Activated CD4-positive, alpha-beta T cell treated with anti-CD3 and anti-CD28 coated beads for 24 hours (primary cell): ENCODE data around the gene GARNL3.
A peak's percentile ranks its signal among the peaks of the same experiment; 100 is the strongest.

Experiments used
- DNase-seq, 2 donors: peaks; one replicate each; pipeline ENCODE4 v3.0.0-alpha.2; 2020; ENCODE audit warnings: low read depth in 2 of 2

Gene GARNL3

GRCh38 chr9:127233550-127233949, 31.0 kb upstream of the GARNL3 start:
- DNase-seq: no peak

GRCh38 chr9:127233989-127234388, 30.6 kb upstream of the GARNL3 start:
- no peak for DNase-seq

GRCh38 chr9:127237801-127238200, 26.8 kb upstream of the GARNL3 start:
- DNase-seq: no peak

GRCh38 chr9:127241354-127241753, 23.2 kb upstream of the GARNL3 start:
- DNase-seq: no peak

- peak; percentile 87 to 94 for DNase-seq
Observed at GRCh38 chr9:127244609-127245601, 19.7 kb upstream of the GARNL3 start.

GRCh38 chr9:127245637-127246164, 18.9 kb upstream of the GARNL3 start:
- DNase-seq: no peak

GRCh38 chr9:127248241-127248640, 16.3 kb upstream of the GARNL3 start:
- DNase-seq: no peak

- no peak for DNase-seq
Observed at GRCh38 chr9:127249877-127250276, 14.7 kb upstream of the GARNL3 start.

GRCh38 chr9:127250896-127251391, 13.6 kb upstream of the GARNL3 start:
- DNase-seq: no peak

- no peak for DNase-seq
Observed at GRCh38 chr9:127252410-127253318, 11.9 kb upstream of the GARNL3 start.

GRCh38 chr9:127253446-127253845, 11.1 kb upstream of the GARNL3 start:
- no peak for DNase-seq

- no peak for DNase-seq
Observed at GRCh38 chr9:127255692-127256091, 8.9 kb upstream of the GARNL3 start.

- no peak for DNase-seq
Observed at GRCh38 chr9:127256324-127256723, 8.2 kb upstream of the GARNL3 start.

GRCh38 chr9:127258606-127259471, 5.7 kb upstream of the GARNL3 start:
- DNase-seq: no peak

GRCh38 chr9:127262602-127263001, 2.0 kb upstream of the GARNL3 start:
- no peak for DNase-seq

GRCh38 chr9:127263237-127263636, 1.3 kb upstream of the GARNL3 start:
- no peak for DNase-seq

GRCh38 chr9:127263664-127264063, 910 bp upstream of the GARNL3 start:
- DNase-seq: no peak

- DNase-seq: no peak
Observed at GRCh38 chr9:127267793-127268525, 3.4 kb downstream of the GARNL3 start.

GRCh38 chr9:127269449-127269848, 4.9 kb downstream of the GARNL3 start:
- DNase-seq: no peak

- no peak for DNase-seq
Observed at GRCh38 chr9:127273326-127273725, 8.8 kb downstream of the GARNL3 start.
